HEK293 (cell line): ENCODE measurements around the gene OSCAR.

ENCODE experiments used
- BCL11A ChIP-seq: fragments of 450-650 bp; formaldehyde crosslinking; IDR thresholded peaks from 2 replicates; pipeline ENCODE4 v1.5.1; 2016; ENCODE audit warnings: low read depth, missing biosample characterization, missing genetic modification characterization
- HOXC10 ChIP-seq: sonication (generic); formaldehyde crosslinking; IDR thresholded peaks from 2 replicates; pipeline ENCODE4 v1.8.1; 2023; ENCODE audit warnings: mild to moderate bottlenecking, missing genetic modification reagents
- REPIN1 ChIP-seq: fragments of 450-650 bp; formaldehyde crosslinking; IDR thresholded peaks from 2 replicates; pipeline ENCODE4 v1.5.1; 2017; ENCODE audit warnings: missing biosample characterization, missing genetic modification characterization, low read depth
- SP2 ChIP-seq: fragments of 450-650 bp; formaldehyde crosslinking; IDR thresholded peaks from 2 replicates; pipeline ENCODE4 v1.5.1; 2016; ENCODE audit warnings: missing biosample characterization, missing genetic modification characterization
- SP7 ChIP-seq: fragments of 450-650 bp; formaldehyde crosslinking; IDR thresholded peaks from 2 replicates; pipeline ENCODE4 v1.5.1; 2016; ENCODE audit warnings: missing biosample characterization, missing genetic modification characterization
- TCF7L2 ChIP-seq: IDR thresholded peaks from 2 replicates; pipeline ENCODE4 v1.6.1; 2011; ENCODE audit warnings: low read depth, mild to moderate bottlenecking, inconsistent platforms, low read length, moderate library complexity, borderline replicate concordance
- YY2 ChIP-seq: fragments of 450-650 bp; formaldehyde crosslinking; IDR thresholded peaks from 2 replicates; pipeline ENCODE4 v1.5.1; 2016; ENCODE audit warnings: missing biosample characterization, missing genetic modification characterization
- ZBTB17 ChIP-seq: fragments of 450-650 bp; formaldehyde crosslinking; IDR thresholded peaks from 2 replicates; pipeline ENCODE4 v1.5.1; 2016; ENCODE audit warnings: missing biosample characterization, missing genetic modification characterization
- ZBTB7A ChIP-seq: fragments of 450-650 bp; formaldehyde crosslinking; IDR thresholded peaks from 2 replicates; pipeline ENCODE4 v1.5.1; 2016; ENCODE audit warnings: low read depth, missing biosample characterization, missing genetic modification characterization
- ZEB2 ChIP-seq: fragments of 450-650 bp; formaldehyde crosslinking; IDR thresholded peaks from 2 replicates; pipeline ENCODE4 v1.5.1; 2016; ENCODE audit warnings: missing biosample characterization, missing genetic modification characterization
- ZFHX2 ChIP-seq: fragments of 450-650 bp; formaldehyde crosslinking; conservative IDR thresholded peaks from 2 replicates; pipeline ENCODE4 v1.5.1; 2016; ENCODE audit warnings: missing biosample characterization, missing genetic modification characterization
- ZFP69B ChIP-seq: fragments of 450-650 bp; formaldehyde crosslinking; IDR thresholded peaks from 2 replicates; pipeline ENCODE4 v1.5.1; 2016; ENCODE audit warnings: missing biosample characterization, missing genetic modification characterization
- ZNF174 ChIP-seq: fragments of 450-650 bp; formaldehyde crosslinking; IDR thresholded peaks from 2 replicates; pipeline ENCODE4 v1.5.0; 2017; ENCODE audit warnings: missing biosample characterization, mild to moderate bottlenecking, missing genetic modification characterization
- ZNF202 ChIP-seq: fragments of 450-650 bp; formaldehyde crosslinking; IDR thresholded peaks from 2 replicates; pipeline ENCODE4 v1.5.1; 2016; ENCODE audit warnings: missing biosample characterization, missing genetic modification characterization, borderline replicate concordance
- ZNF221 ChIP-seq: fragments of 450-650 bp; formaldehyde crosslinking; IDR thresholded peaks from 2 replicates; pipeline ENCODE4 v1.5.1; 2017; ENCODE audit warnings: missing biosample characterization, missing genetic modification characterization, borderline replicate concordance
- ZNF335 ChIP-seq: fragments of 450-650 bp; formaldehyde crosslinking; conservative IDR thresholded peaks from 2 replicates; pipeline ENCODE4 v1.5.1; 2016; ENCODE audit warnings: missing biosample characterization, missing genetic modification characterization
- ZNF366 ChIP-seq: fragments of 450-650 bp; formaldehyde crosslinking; conservative IDR thresholded peaks from 2 replicates; pipeline ENCODE4 v1.5.1; 2016; ENCODE audit warnings: missing biosample characterization, missing genetic modification characterization
- ZNF501 ChIP-seq: fragments of 450-650 bp; formaldehyde crosslinking; IDR thresholded peaks from 2 replicates; pipeline ENCODE4 v1.5.1; 2016; ENCODE audit warnings: missing biosample characterization, missing genetic modification characterization
- ZNF560 ChIP-seq: fragments of 450-650 bp; formaldehyde crosslinking; IDR thresholded peaks from 2 replicates; pipeline ENCODE4 v1.5.1; 2017; ENCODE audit warnings: missing biosample characterization, missing genetic modification characterization, borderline replicate concordance
- ZNF629 ChIP-seq: fragments of 450-650 bp; formaldehyde crosslinking; IDR thresholded peaks from 2 replicates; pipeline ENCODE4 v1.5.1; 2017; ENCODE audit warnings: missing biosample characterization, missing genetic modification characterization
- ZNF747 ChIP-seq: fragments of 450-650 bp; formaldehyde crosslinking; IDR thresholded peaks from 2 replicates; pipeline ENCODE4 v1.5.1; 2016; ENCODE audit warnings: missing biosample characterization, missing genetic modification characterization
- ZNF791 ChIP-seq: fragments of 450-650 bp; formaldehyde crosslinking; IDR thresholded peaks from 2 replicates; pipeline ENCODE4 v1.5.1; 2016; ENCODE audit warnings: missing biosample characterization, missing genetic modification characterization
- ZSCAN30 ChIP-seq: fragments of 450-650 bp; IDR thresholded peaks from 2 replicates; pipeline ENCODE4 v1.5.1; 2018; ENCODE audit warnings: missing biosample characterization, mild to moderate bottlenecking, missing genetic modification characterization, moderate library complexity
- TF ChIP-seq, protein P1 (sequence below): fragments of 450-650 bp; formaldehyde crosslinking; IDR thresholded peaks from 2 replicates; pipeline ENCODE4 v1.5.0; 2017; ENCODE audit warnings: missing biosample characterization, missing genetic modification characterization, borderline replicate concordance
- TF ChIP-seq, protein P2 (sequence below): fragments of 450-650 bp; formaldehyde crosslinking; IDR thresholded peaks from 2 replicates; pipeline ENCODE4 v1.5.1; 2016; ENCODE audit warnings: missing biosample characterization, missing genetic modification characterization
- TF ChIP-seq, protein P3 (sequence below): fragments of 450-650 bp; formaldehyde crosslinking; IDR thresholded peaks from 2 replicates; pipeline ENCODE4 v1.5.1; 2017; ENCODE audit warnings: missing biosample characterization, mild to moderate bottlenecking, missing genetic modification characterization, moderate library complexity
- TF ChIP-seq, protein P4 (sequence below): fragments of 450-650 bp; formaldehyde crosslinking; IDR thresholded peaks from 2 replicates; pipeline ENCODE4 v1.5.1; 2016; ENCODE audit warnings: missing biosample characterization, missing genetic modification characterization, low read depth
- TF ChIP-seq, protein P5 (sequence below): fragments of 450-650 bp; formaldehyde crosslinking; IDR thresholded peaks from 2 replicates; pipeline ENCODE4 v1.5.1; 2016; ENCODE audit warnings: missing biosample characterization, missing genetic modification characterization
- TF ChIP-seq, protein P6 (sequence below): fragments of 450-650 bp; IDR thresholded peaks from 2 replicates; pipeline ENCODE4 v1.5.1; 2018; ENCODE audit warnings: missing biosample characterization, mild to moderate bottlenecking, missing genetic modification characterization

OSCAR gene

DNA sequence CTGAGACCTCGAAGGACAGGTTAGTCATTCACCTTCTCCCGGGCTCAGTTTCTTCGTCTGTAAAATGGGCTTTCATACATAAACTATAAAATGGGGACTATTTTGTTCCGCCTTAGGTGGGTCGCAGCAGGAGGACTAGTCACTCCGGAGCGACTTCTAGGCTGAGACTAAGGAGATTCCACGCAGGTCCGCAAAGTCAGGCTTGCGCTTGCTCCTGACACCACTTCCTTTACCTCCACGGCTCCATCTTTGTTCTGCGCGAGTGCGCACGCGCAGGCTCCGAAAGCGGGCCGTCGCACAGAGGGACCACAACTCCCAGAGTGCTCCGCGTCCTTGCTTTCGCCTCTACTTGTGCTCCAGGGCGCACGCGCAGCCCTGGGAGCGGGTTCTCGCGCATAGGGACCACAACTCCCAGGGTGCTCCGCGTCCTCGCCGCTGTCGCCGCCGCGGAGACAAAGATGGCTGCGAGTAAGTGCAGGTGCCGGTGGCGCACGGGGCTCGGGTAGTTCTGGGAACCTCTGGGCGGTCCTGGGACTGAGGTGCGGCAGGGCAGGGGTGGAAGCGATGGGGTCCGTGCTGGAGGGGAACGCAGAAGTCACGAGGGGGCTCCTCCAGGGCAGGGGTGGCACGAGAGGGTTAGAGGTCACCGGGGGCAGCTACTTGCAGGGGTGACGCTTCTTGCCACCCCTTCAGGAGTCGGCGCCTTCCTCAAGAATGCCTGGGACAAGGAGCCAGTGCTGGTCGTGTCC, 2.0 kb upstream of the OSCAR start, which contains the start of gene NDUFA3 (continued):
- TF ChIP-seq ZNF174 (tag by site-specific recombination) (no peak), ZNF501 (0 out of 2 replicates have a peak, but pooled peaks have one; percentile 41), HOXC10 (0 out of 2 replicates have a peak, but pooled peaks have one; percentile 74), ZNF560 (tag by site-specific recombination) (no peak), ZNF791 (tag by site-specific recombination) (no peak), ZBTB17 (tag by site-specific recombination) (peak; percentile 41), SP7 (tag by site-specific recombination) (peak; percentile 69), YY2 (tag by site-specific recombination) (peak; percentile 91), ZNF629 (tag by site-specific recombination) (no peak), BCL11A (tag by site-specific recombination) (no peak), SP2 (tag by site-specific recombination) (0 out of 2 replicates have a peak, but pooled peaks have one; percentile 10), ZFHX2 (no peak), ZNF202 (tag by site-specific recombination) (no peak), ZNF366 (tag by site-specific recombination) (no peak), ZEB2 (0 out of 2 replicates have a peak, but pooled peaks have one; percentile 47), ZNF335 (peak; percentile 86), ZNF221 (tag by site-specific recombination) (no peak), ZSCAN30 (peak; percentile 84), ZFP69B (no peak), REPIN1 (tag by site-specific recombination) (no peak), ZBTB7A (tag by site-specific recombination) (no peak), TCF7L2 (no peak), ZNF747 (tag by site-specific recombination) (no peak)
- TF ChIP-seq, protein P1, sequence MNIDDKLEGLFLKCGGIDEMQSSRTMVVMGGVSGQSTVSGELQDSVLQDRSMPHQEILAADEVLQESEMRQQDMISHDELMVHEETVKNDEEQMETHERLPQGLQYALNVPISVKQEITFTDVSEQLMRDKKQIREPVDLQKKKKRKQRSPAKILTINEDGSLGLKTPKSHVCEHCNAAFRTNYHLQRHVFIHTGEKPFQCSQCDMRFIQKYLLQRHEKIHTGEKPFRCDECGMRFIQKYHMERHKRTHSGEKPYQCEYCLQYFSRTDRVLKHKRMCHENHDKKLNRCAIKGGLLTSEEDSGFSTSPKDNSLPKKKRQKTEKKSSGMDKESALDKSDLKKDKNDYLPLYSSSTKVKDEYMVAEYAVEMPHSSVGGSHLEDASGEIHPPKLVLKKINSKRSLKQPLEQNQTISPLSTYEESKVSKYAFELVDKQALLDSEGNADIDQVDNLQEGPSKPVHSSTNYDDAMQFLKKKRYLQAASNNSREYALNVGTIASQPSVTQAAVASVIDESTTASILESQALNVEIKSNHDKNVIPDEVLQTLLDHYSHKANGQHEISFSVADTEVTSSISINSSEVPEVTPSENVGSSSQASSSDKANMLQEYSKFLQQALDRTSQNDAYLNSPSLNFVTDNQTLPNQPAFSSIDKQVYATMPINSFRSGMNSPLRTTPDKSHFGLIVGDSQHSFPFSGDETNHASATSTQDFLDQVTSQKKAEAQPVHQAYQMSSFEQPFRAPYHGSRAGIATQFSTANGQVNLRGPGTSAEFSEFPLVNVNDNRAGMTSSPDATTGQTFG, result no peak
- TF ChIP-seq, protein P2, sequence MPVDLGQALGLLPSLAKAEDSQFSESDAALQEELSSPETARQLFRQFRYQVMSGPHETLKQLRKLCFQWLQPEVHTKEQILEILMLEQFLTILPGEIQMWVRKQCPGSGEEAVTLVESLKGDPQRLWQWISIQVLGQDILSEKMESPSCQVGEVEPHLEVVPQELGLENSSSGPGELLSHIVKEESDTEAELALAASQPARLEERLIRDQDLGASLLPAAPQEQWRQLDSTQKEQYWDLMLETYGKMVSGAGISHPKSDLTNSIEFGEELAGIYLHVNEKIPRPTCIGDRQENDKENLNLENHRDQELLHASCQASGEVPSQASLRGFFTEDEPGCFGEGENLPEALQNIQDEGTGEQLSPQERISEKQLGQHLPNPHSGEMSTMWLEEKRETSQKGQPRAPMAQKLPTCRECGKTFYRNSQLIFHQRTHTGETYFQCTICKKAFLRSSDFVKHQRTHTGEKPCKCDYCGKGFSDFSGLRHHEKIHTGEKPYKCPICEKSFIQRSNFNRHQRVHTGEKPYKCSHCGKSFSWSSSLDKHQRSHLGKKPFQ (tag by site-specific recombination), result no peak
- TF ChIP-seq, protein P3, sequence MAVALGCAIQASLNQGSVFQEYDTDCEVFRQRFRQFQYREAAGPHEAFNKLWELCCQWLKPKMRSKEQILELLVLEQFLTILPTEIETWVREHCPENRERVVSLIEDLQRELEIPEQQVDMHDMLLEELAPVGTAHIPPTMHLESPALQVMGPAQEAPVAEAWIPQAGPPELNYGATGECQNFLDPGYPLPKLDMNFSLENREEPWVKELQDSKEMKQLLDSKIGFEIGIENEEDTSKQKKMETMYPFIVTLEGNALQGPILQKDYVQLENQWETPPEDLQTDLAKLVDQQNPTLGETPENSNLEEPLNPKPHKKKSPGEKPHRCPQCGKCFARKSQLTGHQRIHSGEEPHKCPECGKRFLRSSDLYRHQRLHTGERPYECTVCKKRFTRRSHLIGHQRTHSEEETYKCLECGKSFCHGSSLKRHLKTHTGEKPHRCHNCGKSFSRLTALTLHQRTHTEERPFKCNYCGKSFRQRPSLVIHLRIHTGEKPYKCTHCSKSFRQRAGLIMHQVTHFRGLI (tag by site-specific recombination), result no peak
- TF ChIP-seq, protein P4, sequence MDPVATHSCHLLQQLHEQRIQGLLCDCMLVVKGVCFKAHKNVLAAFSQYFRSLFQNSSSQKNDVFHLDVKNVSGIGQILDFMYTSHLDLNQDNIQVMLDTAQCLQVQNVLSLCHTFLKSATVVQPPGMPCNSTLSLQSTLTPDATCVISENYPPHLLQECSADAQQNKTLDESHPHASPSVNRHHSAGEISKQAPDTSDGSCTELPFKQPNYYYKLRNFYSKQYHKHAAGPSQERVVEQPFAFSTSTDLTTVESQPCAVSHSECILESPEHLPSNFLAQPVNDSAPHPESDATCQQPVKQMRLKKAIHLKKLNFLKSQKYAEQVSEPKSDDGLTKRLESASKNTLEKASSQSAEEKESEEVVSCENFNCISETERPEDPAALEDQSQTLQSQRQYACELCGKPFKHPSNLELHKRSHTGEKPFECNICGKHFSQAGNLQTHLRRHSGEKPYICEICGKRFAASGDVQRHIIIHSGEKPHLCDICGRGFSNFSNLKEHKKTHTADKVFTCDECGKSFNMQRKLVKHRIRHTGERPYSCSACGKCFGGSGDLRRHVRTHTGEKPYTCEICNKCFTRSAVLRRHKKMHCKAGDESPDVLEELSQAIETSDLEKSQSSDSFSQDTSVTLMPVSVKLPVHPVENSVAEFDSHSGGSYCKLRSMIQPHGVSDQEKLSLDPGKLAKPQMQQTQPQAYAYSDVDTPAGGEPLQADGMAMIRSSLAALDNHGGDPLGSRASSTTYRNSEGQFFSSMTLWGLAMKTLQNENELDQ, result no peak
- TF ChIP-seq, protein P5, sequence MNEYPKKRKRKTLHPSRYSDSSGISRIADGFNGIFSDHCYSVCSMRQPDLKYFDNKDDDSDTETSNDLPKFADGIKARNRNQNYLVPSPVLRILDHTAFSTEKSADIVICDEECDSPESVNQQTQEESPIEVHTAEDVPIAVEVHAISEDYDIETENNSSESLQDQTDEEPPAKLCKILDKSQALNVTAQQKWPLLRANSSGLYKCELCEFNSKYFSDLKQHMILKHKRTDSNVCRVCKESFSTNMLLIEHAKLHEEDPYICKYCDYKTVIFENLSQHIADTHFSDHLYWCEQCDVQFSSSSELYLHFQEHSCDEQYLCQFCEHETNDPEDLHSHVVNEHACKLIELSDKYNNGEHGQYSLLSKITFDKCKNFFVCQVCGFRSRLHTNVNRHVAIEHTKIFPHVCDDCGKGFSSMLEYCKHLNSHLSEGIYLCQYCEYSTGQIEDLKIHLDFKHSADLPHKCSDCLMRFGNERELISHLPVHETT (tag by site-specific recombination), result no peak
- TF ChIP-seq, protein P6, sequence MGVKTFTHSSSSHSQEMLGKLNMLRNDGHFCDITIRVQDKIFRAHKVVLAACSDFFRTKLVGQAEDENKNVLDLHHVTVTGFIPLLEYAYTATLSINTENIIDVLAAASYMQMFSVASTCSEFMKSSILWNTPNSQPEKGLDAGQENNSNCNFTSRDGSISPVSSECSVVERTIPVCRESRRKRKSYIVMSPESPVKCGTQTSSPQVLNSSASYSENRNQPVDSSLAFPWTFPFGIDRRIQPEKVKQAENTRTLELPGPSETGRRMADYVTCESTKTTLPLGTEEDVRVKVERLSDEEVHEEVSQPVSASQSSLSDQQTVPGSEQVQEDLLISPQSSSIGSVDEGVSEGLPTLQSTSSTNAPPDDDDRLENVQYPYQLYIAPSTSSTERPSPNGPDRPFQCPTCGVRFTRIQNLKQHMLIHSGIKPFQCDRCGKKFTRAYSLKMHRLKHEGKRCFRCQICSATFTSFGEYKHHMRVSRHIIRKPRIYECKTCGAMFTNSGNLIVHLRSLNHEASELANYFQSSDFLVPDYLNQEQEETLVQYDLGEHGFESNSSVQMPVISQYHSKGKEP, result no peak
